IMR-90 (cell line): ENCODE measurements around the gene RASGRF2. TPM values are rescaled to one million over a fixed set of nuclear protein-coding genes. Genes with fewer than 3 reads are reported as not detected.
A peak's percentile ranks its signal among the peaks of the same experiment; 100 is the strongest.

Experiments
- ATAC-seq: fragments of 200-7000 bp; cut with Tn5 transposase; 2 replicates; pipeline ENCODE4 v1.9.1; 2020; ENCODE audit warnings: low read depth, mild to moderate bottlenecking, moderate library complexity
- BruUV-seq: library from RNA; stranded (reverse); fragments of 400-500 nt; replicated peaks from 2 replicates; lab custom pipeline; 2021; lab: Mats Ljungman, UMichigan
- CTCF ChIA-PET: fragments of 300-600 bp; formaldehyde crosslinking; extraction: SDS; loops from one replicate; lab custom pipeline; 2021; ENCODE audit warnings: antibody characterized with exemption; lab: Yijun Ruan, JAX
- POLR2A ChIA-PET: fragments of 300-600 bp; sonication (Branson Sonifier 250); formaldehyde crosslinking; loops from one replicate; lab custom pipeline; 2022; ENCODE audit warnings: antibody characterized with exemption; ENCODE audit not compliant: unreplicated experiment; lab: Charles Lee
- DNase-seq: peaks from one replicate; pipeline ENCODE4 v3.0.0; 2013
- H2AFZ ChIP-seq: replicated peaks from 2 replicates; pipeline ENCODE3; 2013; ENCODE audit warnings: low read length, mild to moderate bottlenecking; ENCODE audit not compliant: poor library complexity
- H2AK5ac ChIP-seq: 2 replicates; pipeline ENCODE4 v1.6.1; 2013; ENCODE audit warnings: low read depth, low read length, inconsistent platforms
- H2AK9ac ChIP-seq: replicated peaks from 2 replicates; pipeline ENCODE3; 2013; ENCODE audit warnings: mild to moderate bottlenecking, low read depth, low read length, moderate library complexity; ENCODE audit not compliant: poor library complexity
- H2BK120ac ChIP-seq: 2 replicates; pipeline ENCODE4 v1.6.1; 2013; ENCODE audit warnings: low read depth, low read length, inconsistent platforms
- H2BK15ac ChIP-seq: 3 replicates; pipeline ENCODE4 v1.6.1; 2013; ENCODE audit warnings: low read depth, low read length, inconsistent platforms
- H2BK20ac ChIP-seq: 2 replicates; pipeline ENCODE4 v1.6.1; 2013; ENCODE audit warnings: low read depth, mild to moderate bottlenecking, inconsistent platforms, low read length, moderate library complexity
- H2BK5ac ChIP-seq: 2 replicates; pipeline ENCODE4 v1.6.1; 2013; ENCODE audit warnings: mild to moderate bottlenecking, low read depth, low read length, inconsistent platforms; ENCODE audit not compliant: poor library complexity, severe bottlenecking
- H3K14ac ChIP-seq: replicated peaks from 2 replicates; pipeline ENCODE4 v1.6.1; 2013; ENCODE audit warnings: low read depth, low read length, inconsistent platforms
- H3K18ac ChIP-seq: 2 replicates; pipeline ENCODE4 v1.6.1; 2013; ENCODE audit warnings: low read depth, low read length, control low read depth
- H3K23ac ChIP-seq: 2 replicates; pipeline ENCODE4 v1.6.1; 2013; ENCODE audit warnings: low read depth, low read length, inconsistent platforms
- H3K27ac ChIP-seq: 2 replicates; pipeline ENCODE4 v1.5.1; 2013; ENCODE audit warnings: mild to moderate bottlenecking, control low read depth, low read length; ENCODE audit not compliant: insufficient read depth
- H3K27me3 ChIP-seq: 2 replicates; pipeline ENCODE4 v1.6.1; 2013; ENCODE audit warnings: low read length; ENCODE audit not compliant: control insufficient read depth, insufficient read depth
- H3K36me3 ChIP-seq: 2 replicates; pipeline ENCODE4 v1.6.1; 2013; ENCODE audit warnings: low read length, mixed read lengths; ENCODE audit not compliant: control insufficient read depth, insufficient read depth
- H3K4ac ChIP-seq: 2 replicates; pipeline ENCODE4 v1.6.1; 2013; ENCODE audit warnings: low read depth, low read length, inconsistent platforms
- H3K4me1 ChIP-seq: 2 replicates; pipeline ENCODE4 v1.6.1; 2013; ENCODE audit warnings: low read length, mixed read lengths; ENCODE audit not compliant: control insufficient read depth, insufficient read depth
- H3K4me2 ChIP-seq: 2 replicates; pipeline ENCODE4 v1.6.1; 2013; ENCODE audit warnings: low read depth, mild to moderate bottlenecking, control low read depth, low read length, moderate library complexity
- H3K4me3 ChIP-seq: 2 replicates; pipeline ENCODE4 v1.5.1; 2013; ENCODE audit warnings: low read depth, mild to moderate bottlenecking, control low read depth, low read length, moderate library complexity; ENCODE audit not compliant: insufficient read depth
- H3K56ac ChIP-seq: 2 replicates; pipeline ENCODE4 v1.6.1; 2013; ENCODE audit warnings: low read length, inconsistent platforms; ENCODE audit not compliant: insufficient read depth; ENCODE audit errors: extremely low read depth
- H3K79me1 ChIP-seq, 2 experiments: 2 replicates each; pipeline ENCODE4 v1.6.1; 2013; ENCODE audit warnings: low read length in 2 of 2, inconsistent platforms in 1 of 2, low read depth in 1 of 2
- H3K9ac ChIP-seq: 2 replicates; pipeline ENCODE4 v1.6.1; 2013; ENCODE audit warnings: low read depth, low read length, control low read depth
- H3K9me1 ChIP-seq: 2 replicates; pipeline ENCODE4 v1.6.1; 2013; ENCODE audit warnings: low read length, inconsistent platforms; ENCODE audit not compliant: insufficient read depth
- H3K9me3 ChIP-seq: 2 replicates; pipeline ENCODE4 v1.6.1; 2013; ENCODE audit warnings: low read length; ENCODE audit not compliant: control insufficient read depth, insufficient read depth
- H4K20me1 ChIP-seq: 2 replicates; pipeline ENCODE4 v1.6.1; 2013; ENCODE audit warnings: low read length, inconsistent platforms; ENCODE audit not compliant: insufficient read depth
- H4K5ac ChIP-seq: 2 replicates; pipeline ENCODE4 v1.6.1; 2013; ENCODE audit warnings: mild to moderate bottlenecking, low read depth, low read length, control low read depth
- H4K8ac ChIP-seq, 2 experiments: 2 replicates each; pipeline ENCODE4 v1.6.1; 2013; ENCODE audit warnings: low read depth in 2 of 2, low read length in 2 of 2, control low read depth in 1 of 2, inconsistent platforms in 1 of 2
- H4K91ac ChIP-seq: 2 replicates; pipeline ENCODE4 v1.6.1; 2013; ENCODE audit warnings: low read depth, low read length, inconsistent platforms; ENCODE audit not compliant: insufficient read depth
- BHLHE40 ChIP-seq: fragments of 150-350 bp; IDR thresholded peaks from 2 replicates; pipeline ENCODE4 v1.6.1; 2016; ENCODE audit warnings: mild to moderate bottlenecking, low read depth, low read length
- CEBPB ChIP-seq: IDR thresholded peaks from 2 replicates; pipeline ENCODE4 v1.6.1; 2012; ENCODE audit warnings: low read depth, low read length, improper control_type of control experiment
- CHD1 ChIP-seq: IDR thresholded peaks from 2 replicates; pipeline ENCODE4 v1.6.1; 2012; ENCODE audit warnings: low read depth, low read length, improper control_type of control experiment
- FOS ChIP-seq: fragments of 150-350 bp; IDR thresholded peaks from 2 replicates; pipeline ENCODE4 v1.6.1; 2016; ENCODE audit warnings: low read depth, low read length
- MAZ ChIP-seq: IDR thresholded peaks from 2 replicates; pipeline ENCODE4 v1.6.1; 2012; ENCODE audit warnings: low read depth, mild to moderate bottlenecking, low read length, improper control_type of control experiment, moderate library complexity, borderline replicate concordance
- NFE2L2 ChIP-seq: fragments of 150-350 bp; IDR thresholded peaks from 2 replicates; pipeline ENCODE4 v1.6.1; 2016; ENCODE audit warnings: low read depth, mild to moderate bottlenecking, low read length
- RAD21 ChIP-seq: IDR thresholded peaks from 2 replicates; pipeline ENCODE4 v1.6.1; 2012; ENCODE audit warnings: low read length, improper control_type of control experiment
- RCOR1 ChIP-seq: IDR thresholded peaks from 2 replicates; pipeline ENCODE4 v1.6.1; 2012; ENCODE audit warnings: mild to moderate bottlenecking, low read length, improper control_type of control experiment; ENCODE audit not compliant: insufficient replicate concordance
- RFX5 ChIP-seq: IDR thresholded peaks from 2 replicates; pipeline ENCODE4 v1.8.0; 2012; ENCODE audit warnings: low read depth, mild to moderate bottlenecking, low read length, moderate library complexity
- SMC3 ChIP-seq: fragments of 150-350 bp; IDR thresholded peaks from 2 replicates; pipeline ENCODE4 v1.6.1; 2016; ENCODE audit warnings: low read depth, mild to moderate bottlenecking, antibody characterized with exemption, low read length, moderate library complexity
- WGBS, 2 experiments: methylation state at CpG; one replicate each; pipeline versions ENCODE4 v1.1.5 to v1.1.7; 2013; ENCODE audit warnings: missing lambda C conversion rate in 2 of 2; ENCODE audit not compliant: insufficient read length in 1 of 2; ENCODE audit errors: extremely low coverage in 2 of 2; 5-methylcytosine and 5-hydroxymethylcytosine counted together
- dilution Hi-C: fragments of 300-500 bp; cut with HindIII; formaldehyde crosslinking; loops from one replicate; pipeline ENCODE4 v1.14.3; 2018; ENCODE audit warnings: low sequenced_read_pairs; ENCODE audit not compliant: unreplicated experiment
- in situ Hi-C: fragments of 300-500 bp; cut with MboI; formaldehyde crosslinking; loops from 3 replicates; pipeline ENCODE4 v1.14.3; 2019; ENCODE audit warnings: low sequenced_read_pairs, inconsistent platforms, mixed read lengths
- intact Hi-C: fragments of 100-400 bp; cut with micrococcal nuclease; formaldehyde crosslinking; loops from 2 replicates; pipeline ENCODE4 v1.10.0; 2022
- polyA plus RNA-seq, 3 experiments: library from polyadenylated mRNA; depleted of rRNA; stranded (reverse); fragments of >200 nt; gene quantifications; 2 replicates each; pipeline ENCODE4 v1.2.3, GENCODE V29; 2012; ENCODE audit warnings: low replicate concordance in 1 of 3
- total RNA-seq: library from RNA; depleted of rRNA; stranded (reverse); fragments of >200 nt; gene quantifications from 2 replicates; pipeline ENCODE4 v1.2.3, GENCODE V29; 2012

RASGRF2 gene
- total and polyA plus RNA-seq, 2 of the 4 experiments (the other 2 are of a cell fraction): 2.9 to 5.0 TPM

DNA sequence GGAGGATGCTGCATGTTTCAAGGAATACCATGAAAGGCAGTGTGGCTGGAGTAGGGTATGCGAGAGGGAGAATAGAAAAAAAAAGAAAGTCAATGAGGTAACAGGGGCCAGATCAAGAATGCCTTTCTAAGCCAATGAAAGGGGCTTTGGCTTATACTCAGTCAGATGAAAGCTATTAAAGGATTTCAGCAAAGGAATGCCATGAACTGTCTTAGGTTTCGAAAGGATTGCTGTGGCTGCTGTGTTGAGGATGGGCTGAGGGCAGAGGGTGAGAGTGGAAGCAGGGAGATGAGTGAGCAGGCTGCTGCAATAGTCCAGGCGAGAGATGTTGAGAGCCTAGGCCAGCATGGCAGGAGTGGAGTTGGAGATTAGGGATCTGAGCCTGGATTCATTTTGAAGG, 137.6 kb downstream of the RASGRF2 start:
- Histone ChIP-seq H2AK5ac (peak overlapping the region; percentile 11; the same call in 1 of the 2 replicates), H2BK15ac (no peak overlapping the region), H4K91ac (0 out of 2 replicates have a peak overlapping the region, but pooled peaks have one; percentile 5), H2BK120ac (peak overlapping the region; percentile 63; the same call in 1 of the 2 replicates), H2BK5ac (peak overlapping the region; percentile 31), H3K9ac (no peak overlapping the region), H2BK20ac (peak overlapping the region; percentile 30; the same call in 1 of the 2 replicates), H4K5ac (no peak overlapping the region), H3K4ac (no peak overlapping the region), H4K20me1 (no peaks in the 10 kb centered on the region), H3K56ac (no peak overlapping the region), H2AFZ (no peak overlapping the region), H3K23ac (peak overlapping the region; percentile 10; the same call in 1 of the 2 replicates), H3K9me1 (peaks cover 7% of the 10 kb centered on the region; the same call in 1 of the 2 replicates), H3K4me3 (no peak overlapping the region), H3K27me3 (no peaks in the 10 kb centered on the region), H3K36me3 (peaks cover 7% of the 10 kb centered on the region), H3K4me1 (peaks cover 3% of the 10 kb centered on the region; the same call in 1 of the 2 replicates), H2AK9ac (no peak overlapping the region), H3K4me2 (no peak overlapping the region; the same call in 1 of the 2 replicates), H3K79me1 (peaks cover 0 to 7% of the 10 kb centered on the region in 2 experiments; a peak in 2 of 4 replicates), H3K9me3 (no peaks in the 10 kb centered on the region), H3K27ac (0 out of 2 replicates have a peak overlapping the region, but pooled peaks have one; percentile 15), H3K18ac (peak overlapping the region; percentile 47), H3K14ac (peak overlapping the region; percentile 82), H4K8ac (peak overlapping the region in 1 of 2 experiments; percentile 16; a peak in 1 of 4 replicates)
- no TSS peak for BruUV-seq
- TF ChIP-seq MAZ (no peak), CEBPB (no peak), NFE2L2 (no peak), RFX5 (no peak), FOS (no peak), BHLHE40 (no peak), CHD1 (no peak), RAD21 (no peak), RCOR1 (no peak), SMC3 (no peak)
- POLR2A ChIA-PET: no interaction called here
- CTCF ChIA-PET: no interaction called here
- DNase-seq: peak; percentile 67
- in situ Hi-C loops (no loop called here), dilution Hi-C loops (no loop called here), intact Hi-C loops (no loop called here)
- 90% methylated on average over 3 of the region's 3 CpGs; no CpG with 5 or more reads in 1 of the 2 experiments for WGBS, 2 experiments
- ATAC-seq: peak; percentile 97
